Loucy (cell line): Measurements from ENCODE around the gene C4orf36.

Experiments
- H2AFZ ChIP-seq: fragments of 200-600 bp; sonication (generic); 2 replicates; pipeline ENCODE4 v1.6.0; 2016; ENCODE audit warnings: antibody characterized with exemption, mild to moderate bottlenecking, low read length, moderate library complexity
- H3F3A ChIP-seq: fragments of 200-600 bp; 2 replicates; pipeline ENCODE4 v1.6.0; 2016; ENCODE audit warnings: antibody characterized with exemption, low read depth, mild to moderate bottlenecking
- H3K27me3 ChIP-seq: fragments of 200-600 bp; sonication (generic); 2 replicates; pipeline ENCODE4 v1.6.1; 2014; ENCODE audit warnings: low read length, mild to moderate bottlenecking; ENCODE audit not compliant: insufficient read depth, poor library complexity, severe bottlenecking
- H3K36me3 ChIP-seq: fragments of 200-600 bp; sonication (generic); 2 replicates; pipeline ENCODE4 v1.6.1; 2016; ENCODE audit warnings: low read length; ENCODE audit not compliant: insufficient read depth
- H3K4me1 ChIP-seq: fragments of 200-600 bp; sonication (generic); 2 replicates; pipeline ENCODE4 v1.5.1; 2014; ENCODE audit warnings: low read length, mild to moderate bottlenecking; ENCODE audit not compliant: insufficient read depth, poor library complexity, severe bottlenecking
- H3K4me2 ChIP-seq: fragments of 200-600 bp; sonication (generic); 2 replicates; pipeline ENCODE4 v1.6.0; 2014; ENCODE audit warnings: antibody characterized with exemption, low read length, low read depth, mild to moderate bottlenecking; ENCODE audit not compliant: poor library complexity, severe bottlenecking
- H3K4me3 ChIP-seq: fragments of 200-600 bp; sonication (generic); 2 replicates; pipeline ENCODE4 v1.5.1; 2014; ENCODE audit warnings: low read length, mild to moderate bottlenecking, mixed read lengths; ENCODE audit not compliant: poor library complexity, severe bottlenecking
- H3K79me2 ChIP-seq: fragments of 200-600 bp; sonication (generic); 2 replicates; pipeline ENCODE4 v1.6.1; 2014; ENCODE audit warnings: low read length; ENCODE audit not compliant: insufficient read depth
- H3K9ac ChIP-seq: fragments of 200-600 bp; sonication (generic); 2 replicates; pipeline ENCODE4 v1.6.0; 2014; ENCODE audit warnings: mild to moderate bottlenecking, low read depth, low read length, moderate library complexity; ENCODE audit not compliant: poor library complexity, severe bottlenecking
- H3K9me2 ChIP-seq: fragments of 200-600 bp; sonication (generic); replicated peaks from 2 replicates; pipeline ENCODE4 v1.6.1; 2016; ENCODE audit warnings: low read depth, low read length, mixed read lengths
- H3K9me3 ChIP-seq: fragments of 200-600 bp; sonication (generic); 2 replicates; pipeline ENCODE4 v1.6.1; 2014; ENCODE audit warnings: mild to moderate bottlenecking, antibody characterized with exemption, low read length, low read depth; ENCODE audit not compliant: insufficient read depth
- H4K20me1 ChIP-seq: fragments of 200-600 bp; sonication (generic); 2 replicates; pipeline ENCODE4 v1.6.0; 2014; ENCODE audit warnings: antibody characterized with exemption, low read length, mild to moderate bottlenecking; ENCODE audit not compliant: insufficient read depth, poor library complexity, severe bottlenecking
- EZH2phosphoT487 ChIP-seq: fragments of 200-600 bp; IDR thresholded peaks from 2 replicates; pipeline ENCODE4 v1.6.1; 2018; ENCODE audit warnings: antibody characterized with exemption, mild to moderate bottlenecking, moderate library complexity, borderline replicate concordance
- TF ChIP-seq, protein P1 (sequence below): fragments of 200-600 bp; sonication (generic); conservative IDR thresholded peaks from 2 replicates; pipeline ENCODE4 v1.5.1; 2014; ENCODE audit warnings: mild to moderate bottlenecking, antibody characterized with exemption, low read length

Gene C4orf36

GRCh38 chr4:86833615-86834014, 58.6 kb downstream of the C4orf36 start:
- no peaks in the 10 kb centered on the region for H3K9me2 ChIP-seq
- no peaks in the 10 kb centered on the region for H3K79me2 ChIP-seq
- no peaks in the 10 kb centered on the region for H3K4me1 ChIP-seq
- TF ChIP-seq, protein P1, sequence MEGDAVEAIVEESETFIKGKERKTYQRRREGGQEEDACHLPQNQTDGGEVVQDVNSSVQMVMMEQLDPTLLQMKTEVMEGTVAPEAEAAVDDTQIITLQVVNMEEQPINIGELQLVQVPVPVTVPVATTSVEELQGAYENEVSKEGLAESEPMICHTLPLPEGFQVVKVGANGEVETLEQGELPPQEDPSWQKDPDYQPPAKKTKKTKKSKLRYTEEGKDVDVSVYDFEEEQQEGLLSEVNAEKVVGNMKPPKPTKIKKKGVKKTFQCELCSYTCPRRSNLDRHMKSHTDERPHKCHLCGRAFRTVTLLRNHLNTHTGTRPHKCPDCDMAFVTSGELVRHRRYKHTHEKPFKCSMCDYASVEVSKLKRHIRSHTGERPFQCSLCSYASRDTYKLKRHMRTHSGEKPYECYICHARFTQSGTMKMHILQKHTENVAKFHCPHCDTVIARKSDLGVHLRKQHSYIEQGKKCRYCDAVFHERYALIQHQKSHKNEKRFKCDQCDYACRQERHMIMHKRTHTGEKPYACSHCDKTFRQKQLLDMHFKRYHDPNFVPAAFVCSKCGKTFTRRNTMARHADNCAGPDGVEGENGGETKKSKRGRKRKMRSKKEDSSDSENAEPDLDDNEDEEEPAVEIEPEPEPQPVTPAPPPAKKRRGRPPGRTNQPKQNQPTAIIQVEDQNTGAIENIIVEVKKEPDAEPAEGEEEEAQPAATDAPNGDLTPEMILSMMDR, result no peak
- no peak for TF ChIP-seq EZH2phosphoT487
- H3K4me3 ChIP-seq, result no peak overlapping the region
- H3K9me3 ChIP-seq, result no peaks in the 10 kb centered on the region
- H2AFZ ChIP-seq, result no peak overlapping the region
- H3K9ac ChIP-seq, result no peak overlapping the region
- no peaks in the 10 kb centered on the region for H3K27me3 ChIP-seq
- H4K20me1 ChIP-seq, result no peaks in the 10 kb centered on the region
- H3K4me2 ChIP-seq, result no peak overlapping the region
- no peaks in the 10 kb centered on the region for H3F3A ChIP-seq
- no peaks in the 10 kb centered on the region for H3K36me3 ChIP-seq

DNA sequence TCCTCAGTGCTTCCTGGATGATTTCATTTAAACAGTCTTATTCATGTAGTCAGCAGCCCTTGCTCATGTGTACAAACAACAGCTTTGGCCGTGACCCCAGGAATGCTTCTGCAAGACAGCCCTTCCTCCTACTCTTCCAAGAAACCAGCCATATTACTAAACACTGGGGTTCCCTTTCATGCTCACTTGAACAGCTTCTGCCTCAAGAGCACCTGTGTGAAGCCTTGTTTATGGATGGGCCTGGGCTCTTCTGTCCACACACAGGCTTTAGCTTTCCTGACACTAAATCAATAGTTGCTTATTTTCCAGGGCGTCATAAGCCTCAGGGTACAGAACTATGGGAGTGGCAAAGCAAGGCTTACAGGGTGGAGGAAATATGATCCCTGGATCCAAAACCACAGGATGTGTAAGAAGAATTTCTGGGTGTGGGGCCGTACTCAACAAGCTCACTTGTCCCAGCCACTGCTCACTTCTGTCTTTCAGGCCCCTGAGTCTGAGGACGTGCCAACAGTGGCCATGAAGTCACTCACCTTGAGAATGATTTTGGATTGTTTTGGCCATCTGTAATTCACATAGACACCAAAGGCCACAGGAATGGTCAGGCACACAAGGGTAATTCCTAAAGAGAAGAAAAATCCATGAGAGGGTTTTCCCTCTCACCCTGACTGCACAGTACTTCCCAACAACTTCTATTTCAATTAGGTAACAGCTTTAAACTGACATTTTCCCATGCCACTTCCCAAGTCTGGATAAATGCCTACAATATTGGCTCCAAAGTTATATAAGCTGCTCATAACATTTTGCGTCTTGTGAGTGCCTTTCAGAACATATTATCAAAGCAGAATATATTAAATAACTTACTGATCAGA, 60.7 kb downstream of the C4orf36 start:
- no peaks in the 10 kb centered on the region for H3K79me2 ChIP-seq
- no peak overlapping the region for H2AFZ ChIP-seq
- no peaks in the 10 kb centered on the region for H4K20me1 ChIP-seq
- H3K9me2 ChIP-seq, result no peaks in the 10 kb centered on the region
- H3K4me2 ChIP-seq, result no peak overlapping the region
- no peak for TF ChIP-seq EZH2phosphoT487
- TF ChIP-seq, protein P1, result no peak
- no peaks in the 10 kb centered on the region for H3K36me3 ChIP-seq
- H3K4me3 ChIP-seq, result no peak overlapping the region
- no peaks in the 10 kb centered on the region for H3F3A ChIP-seq
- no peaks in the 10 kb centered on the region for H3K9me3 ChIP-seq
- H3K4me1 ChIP-seq, result no peaks in the 10 kb centered on the region
- H3K27me3 ChIP-seq, result no peaks in the 10 kb centered on the region
- no peak overlapping the region for H3K9ac ChIP-seq
